GM18520 (cell line): ENCODE data around the gene NT5DC3.

Experiments
- ATAC-seq: cut with Tn5 transposase; IDR thresholded peaks from one replicate; pipeline ENCODE4 v1.9.1; 2021; ENCODE audit not compliant: unreplicated experiment

Gene NT5DC3

DNA sequence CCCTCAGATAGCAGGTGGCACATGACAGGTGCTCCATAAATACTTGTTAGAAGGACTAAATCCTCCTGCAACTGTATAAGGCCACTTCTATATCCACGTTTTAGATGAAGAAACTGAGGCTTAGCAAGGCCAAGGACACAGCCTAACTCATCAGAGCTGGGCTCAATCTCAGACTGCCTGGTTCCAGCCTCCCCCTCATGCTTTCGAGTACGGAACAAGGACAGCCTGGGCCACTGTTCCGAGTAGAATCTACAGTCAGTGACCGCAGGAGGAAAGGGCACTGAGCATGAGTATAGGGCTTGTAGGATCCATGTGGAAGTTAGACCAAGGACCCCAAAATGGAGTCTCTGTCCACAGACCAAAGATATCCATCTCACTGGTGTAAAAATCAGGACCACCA, 84.6 kb downstream of the NT5DC3 start:
- ATAC-seq, result no peak

DNA sequence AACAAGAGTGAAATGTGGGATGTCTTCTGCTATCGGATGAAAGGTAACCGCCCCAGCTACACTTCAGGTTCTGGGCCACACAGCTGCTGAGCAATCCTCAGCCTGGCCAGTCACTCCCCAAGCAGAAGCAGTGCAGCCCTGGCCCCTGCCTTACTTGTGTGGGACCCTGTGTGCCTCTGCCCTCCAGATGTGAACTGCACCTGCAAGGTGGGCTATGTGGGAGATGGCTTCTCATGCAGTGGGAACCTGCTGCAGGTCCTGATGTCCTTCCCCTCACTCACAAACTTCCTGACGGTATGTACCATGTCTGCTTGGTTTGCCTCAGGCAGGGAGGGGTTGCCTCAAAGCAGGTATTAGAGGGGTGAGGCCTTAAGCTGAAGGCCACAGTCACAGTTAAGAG, 85.6 kb downstream of the NT5DC3 start:
- ATAC-seq, result no peak

DNA sequence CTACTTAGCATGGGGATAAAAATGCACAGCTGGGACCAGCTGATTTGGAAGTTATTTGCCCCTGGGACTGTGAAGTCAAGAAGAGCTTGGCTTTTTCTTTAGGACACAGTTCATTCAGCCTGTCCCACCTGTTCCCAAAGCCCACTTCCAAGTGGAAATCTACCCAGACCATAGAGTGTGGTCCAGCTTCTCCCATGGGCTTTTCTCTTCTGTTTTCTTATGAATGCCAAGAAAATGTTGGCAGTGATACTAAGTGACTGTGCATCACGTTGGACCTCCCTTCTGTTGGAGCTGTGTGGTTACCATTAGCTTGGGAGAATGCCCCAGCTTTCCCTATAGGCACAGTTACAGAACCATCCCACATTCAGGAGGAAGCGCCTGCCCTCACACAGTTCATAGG, 89.4 kb downstream of the NT5DC3 start:
- ATAC-seq, result no peak

DNA sequence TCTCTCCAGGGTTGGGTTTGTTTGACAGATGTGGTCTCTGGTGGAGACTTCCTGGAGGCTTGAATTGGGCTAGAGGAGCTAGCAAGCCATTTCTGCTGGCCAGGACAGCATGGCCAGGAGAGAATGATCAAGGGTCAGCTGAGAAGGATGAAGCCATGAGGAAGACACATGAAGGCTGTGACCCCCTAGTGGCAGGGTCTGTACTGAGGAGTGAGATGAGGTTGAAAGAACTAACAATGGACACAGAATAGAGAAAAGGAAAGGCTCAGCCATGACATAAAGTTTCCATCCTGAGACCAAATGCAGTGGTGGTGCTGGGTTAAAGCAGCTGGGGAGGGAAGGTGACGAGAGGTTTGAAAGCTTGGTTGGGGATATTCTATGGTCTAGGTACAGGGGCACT, 89.9 kb downstream of the NT5DC3 start:
- no peak for ATAC-seq

DNA sequence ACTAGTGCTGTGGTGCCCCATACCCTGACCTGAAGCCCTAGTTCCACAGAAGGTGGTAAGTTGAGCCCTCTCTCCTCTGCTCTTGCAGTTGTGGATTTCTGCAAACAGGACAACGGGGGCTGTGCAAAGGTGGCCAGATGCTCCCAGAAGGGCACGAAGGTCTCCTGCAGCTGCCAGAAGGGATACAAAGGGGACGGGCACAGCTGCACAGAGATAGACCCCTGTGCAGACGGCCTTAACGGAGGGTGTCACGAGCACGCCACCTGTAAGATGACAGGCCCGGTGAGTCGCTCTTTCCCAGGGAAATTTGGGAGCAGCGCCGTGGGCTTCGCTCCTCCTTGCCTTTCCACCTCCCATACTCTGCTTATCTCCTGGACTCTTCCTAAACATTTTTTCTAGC, 92.2 kb downstream of the NT5DC3 start:
- ATAC-seq, result no peak

DNA sequence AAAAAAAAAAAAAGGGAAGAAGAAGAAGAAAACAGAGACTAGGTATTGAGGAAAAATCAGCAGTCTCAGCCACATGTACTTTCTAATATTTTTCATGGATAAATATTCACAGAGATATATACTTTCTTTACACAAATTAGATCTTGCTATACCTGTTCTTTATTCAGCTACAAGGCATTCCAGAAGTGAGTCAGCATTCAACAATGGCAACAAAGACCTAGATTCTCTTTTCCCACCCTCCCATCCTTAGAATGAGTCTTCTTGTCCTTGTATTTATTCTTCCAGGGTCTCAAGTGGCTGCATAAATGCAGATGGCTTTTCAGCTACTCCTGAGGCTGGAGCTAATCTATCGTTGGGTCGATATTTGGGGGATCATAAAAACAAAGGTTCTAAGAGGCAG, 93.0 kb downstream of the NT5DC3 start:
- ATAC-seq, result no peak

DNA sequence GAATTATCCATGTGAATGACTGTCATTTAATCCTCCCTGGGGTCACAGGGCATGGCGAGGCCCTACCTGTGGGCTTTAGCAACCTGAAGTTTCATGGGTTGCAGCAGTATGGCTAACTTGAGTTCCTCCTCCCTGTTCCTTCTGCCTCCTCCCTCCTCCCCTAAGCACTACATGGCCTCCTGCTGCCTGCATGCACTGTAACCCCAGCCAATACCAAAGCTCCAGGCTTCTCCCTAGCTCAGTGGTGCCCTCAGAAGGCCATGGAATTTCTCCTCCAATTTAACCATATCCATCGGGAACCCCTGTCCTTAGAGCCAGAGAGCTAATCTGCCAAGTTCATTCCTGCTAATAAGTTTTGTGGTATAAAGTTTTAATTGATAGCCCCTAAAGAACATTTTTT, 95.1 kb downstream of the NT5DC3 start:
- no peak for ATAC-seq

DNA sequence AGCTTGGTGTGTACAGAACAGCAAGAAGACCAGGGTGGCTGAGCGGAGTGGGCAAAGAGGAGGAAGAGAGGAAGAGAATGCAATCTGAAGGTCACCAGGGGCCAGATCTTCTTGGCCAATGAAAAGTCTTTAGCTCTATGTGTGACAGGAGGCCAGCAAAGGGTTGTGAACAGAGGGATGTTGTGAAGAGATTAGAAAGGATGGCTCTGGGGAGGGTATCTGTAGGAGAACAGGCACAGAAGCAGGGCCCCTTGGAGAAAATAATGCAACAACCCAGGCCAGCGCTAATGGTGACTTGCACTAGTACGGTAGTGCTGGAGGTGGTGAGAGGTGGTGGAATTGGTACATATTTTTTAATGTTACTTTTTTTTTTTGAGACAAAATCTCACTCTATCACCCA, 97.2 kb downstream of the NT5DC3 start:
- ATAC-seq, result no peak

DNA sequence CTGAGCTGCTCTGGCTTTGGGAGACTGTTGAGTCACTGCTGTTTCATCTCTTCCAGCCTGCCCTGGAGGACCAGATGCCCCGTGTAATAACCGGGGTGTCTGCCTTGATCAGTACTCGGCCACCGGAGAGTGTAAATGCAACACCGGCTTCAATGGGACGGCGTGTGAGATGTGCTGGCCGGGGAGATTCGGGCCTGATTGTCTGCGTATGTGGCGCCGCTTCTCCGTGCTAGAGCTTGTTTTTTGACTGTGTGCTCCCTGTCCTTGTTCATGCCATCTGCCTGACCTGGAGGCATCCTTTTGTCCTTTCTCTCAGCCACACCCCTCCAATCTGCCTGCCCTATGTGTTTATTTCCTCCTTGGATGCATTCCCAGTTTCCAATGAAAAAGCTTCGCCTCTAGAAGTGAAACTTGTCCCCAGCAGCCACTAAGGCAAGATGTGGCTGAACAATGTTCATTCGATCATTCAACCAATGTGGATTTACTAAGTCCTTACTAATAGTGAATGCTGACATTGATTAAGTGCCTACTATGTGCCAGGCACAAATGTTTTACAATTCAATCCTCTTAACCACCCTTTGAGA, 98.6 kb downstream of the NT5DC3 start:
- ATAC-seq, result no peak

DNA sequence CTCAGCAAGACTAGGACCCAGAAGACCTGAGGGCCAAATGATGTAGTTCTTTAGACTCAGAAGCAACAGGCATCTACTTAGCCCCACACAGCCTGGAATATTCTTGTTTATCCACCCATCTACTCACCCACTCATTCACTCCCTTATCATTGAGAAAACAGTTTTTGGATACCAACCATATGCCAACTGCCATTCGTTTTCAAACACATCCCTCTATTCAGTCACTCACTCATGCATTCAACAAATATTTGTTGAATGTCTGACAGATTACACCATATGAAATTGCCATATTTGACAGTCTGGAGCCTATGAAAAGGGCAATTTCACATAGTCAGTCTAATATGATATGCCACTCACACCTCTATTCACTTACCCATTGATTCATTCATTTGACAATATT, 103.2 kb downstream of the NT5DC3 start:
- no peak for ATAC-seq

DNA sequence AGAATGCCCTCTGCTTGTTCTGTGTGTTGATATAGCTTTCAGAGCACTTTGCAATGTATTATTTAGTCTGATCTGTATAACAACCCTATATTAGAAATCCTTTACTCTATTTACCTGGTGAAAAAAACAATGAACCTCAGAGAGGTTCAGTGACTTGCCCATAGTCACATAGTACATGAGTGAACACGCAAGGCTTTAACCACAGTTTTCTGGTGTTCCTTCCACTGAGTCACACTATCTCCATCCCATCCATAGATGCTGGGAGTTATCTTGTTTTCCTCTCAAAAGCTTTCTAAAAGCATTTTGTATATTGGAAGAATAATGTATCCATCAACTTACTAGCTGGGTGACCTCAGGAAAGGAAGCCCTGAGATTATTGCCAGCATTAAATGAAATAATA, 104.5 kb downstream of the NT5DC3 start:
- ATAC-seq, result no peak

DNA sequence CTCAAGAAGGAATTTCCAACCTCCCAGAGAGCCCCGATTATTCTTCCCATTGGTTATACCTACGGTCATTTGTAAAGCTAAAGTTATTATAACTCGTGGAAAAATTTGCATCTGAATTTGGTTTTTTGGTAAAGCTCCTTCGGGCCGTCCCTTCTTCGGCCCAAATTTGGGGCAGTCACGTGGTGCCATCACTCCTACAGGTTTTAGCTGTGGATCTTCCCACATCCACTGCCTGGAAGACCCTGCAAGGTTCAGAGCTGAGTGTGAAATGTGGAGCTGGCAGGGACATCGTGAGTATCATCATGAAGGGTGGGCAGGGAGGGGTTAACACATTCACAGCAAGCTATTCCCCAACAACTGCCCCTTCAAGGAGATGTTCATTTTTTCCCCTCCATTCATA, 105.7 kb downstream of the NT5DC3 start:
- ATAC-seq, result no peak

DNA sequence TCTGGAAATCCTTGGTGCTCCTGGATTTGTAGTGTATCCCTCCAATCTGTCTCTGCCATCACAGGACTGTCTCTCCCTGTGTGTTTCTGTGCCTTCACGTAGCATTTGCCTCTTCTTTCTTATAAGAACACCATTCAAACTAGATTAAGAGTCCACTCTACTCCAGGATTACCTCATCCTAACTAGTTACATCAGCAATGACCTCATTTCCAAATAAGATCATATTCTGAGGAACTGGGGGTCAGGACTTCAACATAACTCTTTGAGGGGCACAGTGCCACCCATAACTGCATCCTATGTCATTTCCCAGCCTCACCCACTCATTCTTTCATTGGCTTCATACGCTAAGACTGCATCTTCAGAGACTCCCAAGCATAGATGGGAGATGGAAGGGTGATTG, 106.2 kb downstream of the NT5DC3 start:
- no peak for ATAC-seq

DNA sequence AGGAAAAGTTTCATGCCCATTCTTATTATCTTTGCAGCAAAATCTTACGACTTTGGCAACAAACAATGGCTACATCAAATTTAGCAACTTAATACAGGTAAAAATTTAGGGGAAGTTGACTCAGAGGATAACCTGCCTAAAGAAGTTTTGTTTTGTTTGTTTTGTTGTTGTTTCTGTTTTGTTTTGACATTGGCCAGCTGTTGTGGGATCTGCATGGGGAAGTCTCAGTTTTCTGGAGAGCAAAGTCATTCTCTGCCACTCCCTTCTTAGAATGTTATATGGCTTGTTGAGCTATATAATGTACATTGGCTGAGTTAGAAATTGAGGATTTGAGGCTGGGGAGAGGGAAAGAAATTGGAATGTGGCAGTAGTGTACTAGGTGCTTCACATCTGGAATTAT, 109.5 kb downstream of the NT5DC3 start:
- no peak for ATAC-seq

DNA sequence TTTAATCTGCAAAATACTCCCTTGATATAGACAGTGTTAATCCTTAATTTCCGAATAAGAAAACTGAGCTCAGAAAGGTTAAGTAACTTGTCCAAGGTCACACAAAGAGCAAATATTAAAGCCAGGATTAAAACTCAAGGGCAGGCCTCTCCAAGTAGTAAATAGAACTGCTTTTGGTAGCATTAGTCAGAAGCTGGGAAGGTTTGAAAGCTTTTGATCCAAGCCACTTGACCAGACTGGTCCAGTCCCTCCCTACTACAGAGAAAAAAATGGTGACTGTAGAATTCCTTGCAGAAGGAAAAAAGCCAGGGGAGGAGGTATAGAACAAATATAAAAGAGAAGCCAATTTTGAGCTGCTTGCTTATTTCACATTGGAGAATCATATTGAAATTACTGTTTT, 111.5 kb downstream of the NT5DC3 start:
- no peak for ATAC-seq

DNA sequence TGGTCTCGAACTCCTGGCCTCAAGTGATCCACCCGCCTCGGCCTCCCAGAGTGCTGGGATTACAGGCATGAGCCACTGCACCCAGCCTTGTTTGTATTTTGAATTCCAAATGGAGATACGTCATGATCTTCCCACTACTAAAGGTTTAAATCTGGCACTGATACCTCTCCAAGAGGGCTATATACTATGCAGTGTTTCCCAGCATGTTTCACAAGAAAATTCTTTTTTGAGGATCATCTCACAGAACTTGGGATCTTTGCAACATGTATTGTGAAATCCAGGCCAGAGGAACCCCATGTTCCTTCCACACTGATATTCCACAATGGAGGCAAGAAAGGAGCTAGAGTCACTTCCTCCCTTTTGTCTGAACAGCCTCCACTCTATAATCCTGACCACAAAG, 112.7 kb downstream of the NT5DC3 start:
- no peak for ATAC-seq

DNA sequence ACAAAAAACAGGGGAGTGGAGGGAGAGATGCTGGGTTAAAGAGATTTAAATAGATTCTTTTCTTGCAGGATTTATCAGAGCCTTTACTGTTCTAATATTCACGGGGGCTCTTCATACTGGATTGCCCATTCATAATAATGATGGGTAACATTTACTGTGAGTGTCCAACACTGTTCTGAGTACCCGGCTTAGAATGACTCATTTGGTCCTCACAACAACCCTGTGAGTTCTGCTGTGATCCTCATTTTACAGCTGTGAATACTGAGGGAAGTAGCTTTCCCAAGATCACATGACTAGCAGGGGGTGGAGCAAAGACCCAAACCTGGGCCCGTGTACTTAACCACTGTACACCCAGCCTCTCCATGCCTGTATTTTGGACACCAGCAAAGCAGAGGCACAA, 113.4 kb downstream of the NT5DC3 start:
- no peak for ATAC-seq

DNA sequence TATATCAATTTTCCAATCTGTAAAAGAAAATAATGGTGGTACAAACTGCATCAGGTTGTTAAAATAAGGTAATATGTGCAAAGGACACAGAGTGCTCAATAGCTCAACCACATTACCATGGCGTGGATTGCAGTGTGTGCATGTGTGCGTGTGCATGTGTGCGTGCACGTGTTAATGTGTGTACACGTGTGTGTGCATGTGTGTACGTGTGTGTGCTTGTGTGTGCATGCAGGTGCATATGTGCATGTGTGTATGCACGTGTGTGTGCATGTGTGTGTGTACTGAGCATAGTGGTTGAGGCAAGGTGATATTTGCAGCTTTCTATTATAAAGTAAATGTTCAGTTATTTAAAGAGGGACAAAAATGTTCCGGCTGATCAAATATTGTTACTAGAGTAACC, 115.6 kb downstream of the NT5DC3 start:
- no peak for ATAC-seq
